ENCODE results near the gene EXD2.

- TF ChIP-seq, protein P1, sequence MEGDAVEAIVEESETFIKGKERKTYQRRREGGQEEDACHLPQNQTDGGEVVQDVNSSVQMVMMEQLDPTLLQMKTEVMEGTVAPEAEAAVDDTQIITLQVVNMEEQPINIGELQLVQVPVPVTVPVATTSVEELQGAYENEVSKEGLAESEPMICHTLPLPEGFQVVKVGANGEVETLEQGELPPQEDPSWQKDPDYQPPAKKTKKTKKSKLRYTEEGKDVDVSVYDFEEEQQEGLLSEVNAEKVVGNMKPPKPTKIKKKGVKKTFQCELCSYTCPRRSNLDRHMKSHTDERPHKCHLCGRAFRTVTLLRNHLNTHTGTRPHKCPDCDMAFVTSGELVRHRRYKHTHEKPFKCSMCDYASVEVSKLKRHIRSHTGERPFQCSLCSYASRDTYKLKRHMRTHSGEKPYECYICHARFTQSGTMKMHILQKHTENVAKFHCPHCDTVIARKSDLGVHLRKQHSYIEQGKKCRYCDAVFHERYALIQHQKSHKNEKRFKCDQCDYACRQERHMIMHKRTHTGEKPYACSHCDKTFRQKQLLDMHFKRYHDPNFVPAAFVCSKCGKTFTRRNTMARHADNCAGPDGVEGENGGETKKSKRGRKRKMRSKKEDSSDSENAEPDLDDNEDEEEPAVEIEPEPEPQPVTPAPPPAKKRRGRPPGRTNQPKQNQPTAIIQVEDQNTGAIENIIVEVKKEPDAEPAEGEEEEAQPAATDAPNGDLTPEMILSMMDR (IDR thresholded peaks at IDR 0.05; ENCODE audit: low read depth, low read length), result no peak
- TF ChIP-seq MYC (IDR thresholded peaks at IDR 0.05; ENCODE audit: low read depth, low read length) (no peak), POLR2A (IDR thresholded peaks at IDR 0.05; ENCODE audit: extremely low read depth, insufficient read length) (no peak)
Observed at GRCh38 chr14:69181491-69181890, 9.8 kb upstream of the EXD2 start.
